HEK293 (cell line): Measurements from ENCODE around the gene LBX2.

Experiments
- CTCF ChIA-PET: fragments of 350-600 bp; formaldehyde crosslinking; extraction: SDS; loops from one replicate; lab custom pipeline; 2021; ENCODE audit warnings: antibody characterized with exemption; lab: Yijun Ruan, JAX
- POLR2A ChIA-PET: fragments of 300-600 bp; formaldehyde crosslinking; extraction: SDS; loops from one replicate; lab custom pipeline; 2020; ENCODE audit warnings: antibody characterized with exemption, inconsistent platforms; lab: Yijun Ruan, JAX
- H3K27ac ChIP-seq: fragments of 200-500 bp; sonication (Bioruptor generic); 2 replicates; pipeline ENCODE4 v1.5.1; 2014; ENCODE audit warnings: low read depth, low read length, control low read depth, inconsistent platforms; ENCODE audit errors: extremely low read depth
- H3K36me3 ChIP-seq, 2 experiments: fragments of 200-500 bp in 1 of 2; sonication (Bioruptor generic) in 1 of 2; 1 replicate in 1 of 2; 2 replicates in 1 of 2; pipeline ENCODE4 v1.5.1; 2014 to 2017; ENCODE audit warnings: inconsistent platforms in 2 of 2, low read length in 2 of 2; ENCODE audit not compliant: control insufficient read depth in 2 of 2, insufficient read depth in 1 of 2
- H3K4me1 ChIP-seq: fragments of 200-500 bp; sonication (Bioruptor generic); 2 replicates; pipeline ENCODE4 v1.5.1; 2014; ENCODE audit warnings: mild to moderate bottlenecking, low read length, inconsistent platforms; ENCODE audit not compliant: control insufficient read depth, insufficient read depth
- H3K4me3 ChIP-seq: 2 replicates; pipeline ENCODE4 v1.5.1; 2011; ENCODE audit warnings: low read depth, mild to moderate bottlenecking, control low read depth, low read length, moderate library complexity
- H3K9me3 ChIP-seq: fragments of 200-500 bp; sonication (Bioruptor generic); 2 replicates; pipeline ENCODE4 v1.5.1; 2014; ENCODE audit warnings: low read depth, low read length, inconsistent platforms; ENCODE audit not compliant: control insufficient read depth, insufficient read depth
- PRDM1 ChIP-seq: fragments of 450-650 bp; formaldehyde crosslinking; IDR thresholded peaks from 2 replicates; pipeline ENCODE4; 2016; ENCODE audit warnings: missing biosample characterization, missing genetic modification characterization
- REPIN1 ChIP-seq: fragments of 450-650 bp; formaldehyde crosslinking; IDR thresholded peaks from 2 replicates; pipeline ENCODE4 v1.5.1; 2017; ENCODE audit warnings: missing biosample characterization, missing genetic modification characterization, low read depth
- SP7 ChIP-seq: fragments of 450-650 bp; formaldehyde crosslinking; IDR thresholded peaks from 2 replicates; pipeline ENCODE4 v1.5.1; 2016; ENCODE audit warnings: missing biosample characterization, missing genetic modification characterization
- TCF7L2 ChIP-seq: IDR thresholded peaks from 2 replicates; pipeline ENCODE4 v1.6.1; 2011; ENCODE audit warnings: low read depth, mild to moderate bottlenecking, inconsistent platforms, low read length, moderate library complexity, borderline replicate concordance
- YY2 ChIP-seq: fragments of 450-650 bp; formaldehyde crosslinking; IDR thresholded peaks from 2 replicates; pipeline ENCODE4 v1.5.1; 2016; ENCODE audit warnings: missing biosample characterization, missing genetic modification characterization
- ZFP3 ChIP-seq: fragments of 450-650 bp; formaldehyde crosslinking; IDR thresholded peaks from 2 replicates; pipeline ENCODE4 v1.5.1; 2016; ENCODE audit warnings: low read depth, missing biosample characterization, missing genetic modification characterization
- ZFP41 ChIP-seq: fragments of 450-650 bp; formaldehyde crosslinking; IDR thresholded peaks from 2 replicates; pipeline ENCODE4 v1.5.1; 2016; ENCODE audit warnings: missing biosample characterization, missing genetic modification characterization, borderline replicate concordance
- ZNF133 ChIP-seq: fragments of 450-650 bp; formaldehyde crosslinking; IDR thresholded peaks from 2 replicates; pipeline ENCODE4 v1.5.1; 2016; ENCODE audit warnings: missing biosample characterization, missing genetic modification characterization
- ZNF146 ChIP-seq: fragments of 450-650 bp; formaldehyde crosslinking; IDR thresholded peaks from 2 replicates; pipeline ENCODE4 v1.5.1; 2016; ENCODE audit warnings: missing biosample characterization, missing genetic modification characterization
- ZNF169 ChIP-seq: fragments of 450-650 bp; formaldehyde crosslinking; IDR thresholded peaks from 2 replicates; pipeline ENCODE4 v1.5.1; 2016; ENCODE audit warnings: missing biosample characterization, missing genetic modification characterization
- ZNF239 ChIP-seq: fragments of 450-650 bp; formaldehyde crosslinking; IDR thresholded peaks from 2 replicates; pipeline ENCODE4 v1.5.1; 2016; ENCODE audit warnings: missing biosample characterization, missing genetic modification characterization
- ZNF302 ChIP-seq: fragments of 450-650 bp; formaldehyde crosslinking; IDR thresholded peaks from 2 replicates; pipeline ENCODE4 v1.5.1; 2016; ENCODE audit warnings: missing biosample characterization, missing genetic modification characterization, low read depth
- ZNF350 ChIP-seq: fragments of 450-650 bp; formaldehyde crosslinking; IDR thresholded peaks from 2 replicates; pipeline ENCODE4 v1.5.0; 2017; ENCODE audit warnings: missing biosample characterization, mild to moderate bottlenecking, missing genetic modification characterization
- ZNF354C ChIP-seq: fragments of 450-650 bp; formaldehyde crosslinking; IDR thresholded peaks from 2 replicates; pipeline ENCODE4 v1.5.1; 2016; ENCODE audit warnings: missing biosample characterization, missing genetic modification characterization, low read depth, borderline replicate concordance
- ZNF404 ChIP-seq: fragments of 450-650 bp; formaldehyde crosslinking; IDR thresholded peaks from 2 replicates; pipeline ENCODE4 v1.5.1; 2017; ENCODE audit warnings: missing biosample characterization, missing genetic modification characterization
- ZNF473 ChIP-seq: fragments of 450-650 bp; formaldehyde crosslinking; IDR thresholded peaks from 2 replicates; pipeline ENCODE4 v1.5.1; 2017; ENCODE audit warnings: missing biosample characterization, missing genetic modification characterization
- ZNF510 ChIP-seq: fragments of 450-650 bp; formaldehyde crosslinking; IDR thresholded peaks from 2 replicates; pipeline ENCODE4 v1.5.1; 2018; ENCODE audit warnings: mild to moderate bottlenecking, missing genetic modification characterization, missing biosample characterization; ENCODE audit not compliant: insufficient replicate concordance
- ZNF521 ChIP-seq: fragments of 450-650 bp; formaldehyde crosslinking; IDR thresholded peaks from 2 replicates; pipeline ENCODE4 v1.5.1; 2017; ENCODE audit warnings: missing biosample characterization, mild to moderate bottlenecking, missing genetic modification characterization
- ZNF549 ChIP-seq: fragments of 450-650 bp; IDR thresholded peaks from 2 replicates; pipeline ENCODE4 v1.5.1; 2018; ENCODE audit warnings: missing biosample characterization, missing genetic modification characterization, mild to moderate bottlenecking, inconsistent platforms, moderate library complexity
- ZNF561 ChIP-seq: fragments of 450-650 bp; IDR thresholded peaks from 2 replicates; pipeline ENCODE4 v1.5.1; 2018; ENCODE audit warnings: missing biosample characterization, missing genetic modification characterization, borderline replicate concordance
- ZNF585B ChIP-seq: fragments of 450-650 bp; formaldehyde crosslinking; IDR thresholded peaks from 2 replicates; pipeline ENCODE4 v1.5.1; 2016; ENCODE audit warnings: missing biosample characterization, missing genetic modification characterization
- ZNF624 ChIP-seq: fragments of 450-650 bp; formaldehyde crosslinking; IDR thresholded peaks from 2 replicates; pipeline ENCODE4 v1.5.1; 2017; ENCODE audit warnings: missing biosample characterization, missing genetic modification characterization
- ZNF629 ChIP-seq: fragments of 450-650 bp; formaldehyde crosslinking; IDR thresholded peaks from 2 replicates; pipeline ENCODE4 v1.5.1; 2017; ENCODE audit warnings: missing biosample characterization, missing genetic modification characterization
- ZNF768 ChIP-seq: fragments of 450-650 bp; formaldehyde crosslinking; IDR thresholded peaks from 2 replicates; pipeline ENCODE4 v1.5.1; 2018; ENCODE audit warnings: missing biosample characterization, mild to moderate bottlenecking, missing genetic modification characterization
- ZNF776 ChIP-seq: fragments of 450-650 bp; formaldehyde crosslinking; IDR thresholded peaks from 2 replicates; pipeline ENCODE4 v1.5.0; 2017; ENCODE audit warnings: missing biosample characterization, missing genetic modification characterization, borderline replicate concordance
- ZNF785 ChIP-seq: fragments of 450-650 bp; formaldehyde crosslinking; IDR thresholded peaks from 2 replicates; pipeline ENCODE4 v1.5.1; 2016; ENCODE audit warnings: missing biosample characterization, missing genetic modification characterization
- TF ChIP-seq, protein P1 (sequence below): fragments of 450-650 bp; formaldehyde crosslinking; IDR thresholded peaks from 2 replicates; pipeline ENCODE4 v1.5.1; 2016; ENCODE audit warnings: missing biosample characterization, missing genetic modification characterization
- TF ChIP-seq, protein P2 (sequence below): fragments of 450-650 bp; formaldehyde crosslinking; IDR thresholded peaks from 2 replicates; pipeline ENCODE4 v1.5.1; 2016; ENCODE audit warnings: missing biosample characterization, missing genetic modification characterization
- TF ChIP-seq, protein P3 (sequence below): fragments of 450-650 bp; formaldehyde crosslinking; IDR thresholded peaks from 2 replicates; pipeline ENCODE4 v1.5.1; 2017; ENCODE audit warnings: missing biosample characterization, missing genetic modification characterization
- TF ChIP-seq, protein P4 (sequence below): fragments of 450-650 bp; formaldehyde crosslinking; IDR thresholded peaks from 2 replicates; pipeline ENCODE4 v1.5.1; 2016; ENCODE audit warnings: missing biosample characterization, missing genetic modification characterization
- TF ChIP-seq, protein P5 (sequence below): fragments of 450-650 bp; formaldehyde crosslinking; IDR thresholded peaks from 2 replicates; pipeline ENCODE4 v1.5.1; 2016; ENCODE audit warnings: missing biosample characterization, missing genetic modification characterization

LBX2 gene

DNA sequence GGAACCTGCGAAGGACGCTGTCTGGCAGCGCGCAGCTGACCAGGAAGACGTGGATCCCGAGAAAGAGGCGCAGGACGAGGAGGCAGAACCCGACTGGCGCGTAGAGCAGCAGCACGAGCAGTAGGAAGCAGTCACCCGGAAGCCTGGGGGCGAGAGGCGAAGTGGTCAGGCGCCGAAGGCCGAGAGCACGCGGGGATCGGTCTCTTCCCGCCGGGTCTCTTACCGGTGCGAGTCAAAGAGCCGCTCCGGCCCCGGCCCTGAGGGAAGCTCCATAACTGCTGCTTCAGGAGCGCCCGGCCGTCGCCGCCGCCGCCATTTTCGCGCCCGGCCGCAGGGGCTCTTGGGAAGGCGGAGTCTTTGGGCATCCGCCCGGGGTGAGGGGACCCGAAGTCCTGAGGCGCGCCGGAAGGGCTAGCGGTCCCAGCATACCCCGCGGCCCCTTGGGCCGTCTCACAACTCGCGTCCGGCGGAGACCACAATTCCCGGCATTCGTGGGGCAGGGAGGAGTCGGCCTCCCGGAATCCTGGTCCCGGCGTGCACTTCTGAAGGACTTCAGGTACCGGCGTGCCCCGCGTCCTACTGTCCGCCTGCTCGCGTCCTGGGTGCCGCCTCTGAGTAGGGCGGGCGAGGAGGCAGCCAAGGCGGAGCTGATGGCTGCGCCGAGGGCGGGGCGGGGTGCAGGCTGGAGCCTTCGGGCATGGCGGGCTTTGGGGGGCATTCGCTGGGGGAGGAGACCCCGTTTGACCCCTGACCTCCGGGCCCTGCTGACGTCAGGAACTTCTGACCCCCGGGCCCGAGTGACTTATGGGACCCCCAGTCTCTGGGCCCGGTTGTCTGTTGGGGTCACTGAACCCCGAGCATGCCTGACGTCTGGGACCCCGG lies 30.2 kb upstream of the LBX2 start, which contains the start of the genes AUP1 and HTRA2:
Gene AUP1, minus strand, starts transcription at position 350 of the 882 bp plus-strand sequence. Its CDS starts 77 bp downstream, at position 273.
Gene HTRA2, plus strand, starts transcription at position 577 of the 882 bp plus-strand sequence. Its CDS starts 74 bp downstream, at position 651.
- ChIA-PET POLR2A (interaction anchor here (0.6 to 2.4 kb wide), 18 partner anchors 8 to 305 kb away, joined by 3 to 18 read pairs (median 6); partner anchors contain the start of genes CCDC142, MRPL53, PCGF1 and TLX2), CTCF (interaction anchor here (0.8 to 1.5 kb wide), 6 partner anchors 20 to 1015 kb away, joined by 3 to 11 read pairs (median 3); partner anchors contain the start of genes CCDC142 and TTC31)
- peak within 1 kb of the TSS; percentile 72 for H3K27ac ChIP-seq
- H3K4me3 ChIP-seq: peak within 1 kb of the TSS; percentile 57
- no peaks in the 10 kb centered on the region for H3K9me3 ChIP-seq
- H3K36me3 ChIP-seq: peaks cover 7 to 74% of the 10 kb centered on the region in 2 experiments; a peak in 1 of 3 replicates
- no peaks in the 10 kb centered on the region; the same call in 1 of the 2 replicates for H3K4me1 ChIP-seq
- TF ChIP-seq, protein P1, sequence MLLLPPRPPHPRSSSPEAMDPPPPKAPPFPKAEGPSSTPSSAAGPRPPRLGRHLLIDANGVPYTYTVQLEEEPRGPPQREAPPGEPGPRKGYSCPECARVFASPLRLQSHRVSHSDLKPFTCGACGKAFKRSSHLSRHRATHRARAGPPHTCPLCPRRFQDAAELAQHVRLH (tag by site-specific recombination): no peak
- TF ChIP-seq ZFP3 (tag by site-specific recombination) (no peak), ZNF350 (tag by site-specific recombination) (no peak), ZNF146 (tag by site-specific recombination) (no peak), ZNF354C (tag by site-specific recombination) (no peak), ZFP41 (no peak), PRDM1 (tag by site-specific recombination) (no peak), ZNF404 (tag by site-specific recombination) (no peak), ZNF776 (tag by site-specific recombination) (no peak), ZNF585B (tag by site-specific recombination) (no peak), ZNF624 (no peak), ZNF768 (tag by site-specific recombination) (no peak), ZNF239 (tag by site-specific recombination) (no peak), ZNF549 (tag by site-specific recombination) (no peak), ZNF561 (tag by site-specific recombination) (no peak), ZNF302 (tag by site-specific recombination) (no peak), REPIN1 (no peak), SP7 (tag by site-specific recombination) (no peak; the same call in none of the 2 replicates), ZNF133 (no peak), ZNF521 (tag by site-specific recombination) (no peak), YY2 (tag by site-specific recombination) (peak; percentile 77), ZNF169 (tag by site-specific recombination) (no peak), ZNF629 (tag by site-specific recombination) (peak; percentile 27; the same call in 1 of the 2 replicates), ZNF785 (tag by site-specific recombination) (no peak), TCF7L2 (no peak), ZNF510 (tag by site-specific recombination) (no peak), ZNF473 (no peak)
- TF ChIP-seq, protein P2, sequence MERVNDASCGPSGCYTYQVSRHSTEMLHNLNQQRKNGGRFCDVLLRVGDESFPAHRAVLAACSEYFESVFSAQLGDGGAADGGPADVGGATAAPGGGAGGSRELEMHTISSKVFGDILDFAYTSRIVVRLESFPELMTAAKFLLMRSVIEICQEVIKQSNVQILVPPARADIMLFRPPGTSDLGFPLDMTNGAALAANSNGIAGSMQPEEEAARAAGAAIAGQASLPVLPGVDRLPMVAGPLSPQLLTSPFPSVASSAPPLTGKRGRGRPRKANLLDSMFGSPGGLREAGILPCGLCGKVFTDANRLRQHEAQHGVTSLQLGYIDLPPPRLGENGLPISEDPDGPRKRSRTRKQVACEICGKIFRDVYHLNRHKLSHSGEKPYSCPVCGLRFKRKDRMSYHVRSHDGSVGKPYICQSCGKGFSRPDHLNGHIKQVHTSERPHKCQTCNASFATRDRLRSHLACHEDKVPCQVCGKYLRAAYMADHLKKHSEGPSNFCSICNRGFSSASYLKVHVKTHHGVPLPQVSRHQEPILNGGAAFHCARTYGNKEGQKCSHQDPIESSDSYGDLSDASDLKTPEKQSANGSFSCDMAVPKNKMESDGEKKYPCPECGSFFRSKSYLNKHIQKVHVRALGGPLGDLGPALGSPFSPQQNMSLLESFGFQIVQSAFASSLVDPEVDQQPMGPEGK: peak; percentile 61
- TF ChIP-seq, protein P3, sequence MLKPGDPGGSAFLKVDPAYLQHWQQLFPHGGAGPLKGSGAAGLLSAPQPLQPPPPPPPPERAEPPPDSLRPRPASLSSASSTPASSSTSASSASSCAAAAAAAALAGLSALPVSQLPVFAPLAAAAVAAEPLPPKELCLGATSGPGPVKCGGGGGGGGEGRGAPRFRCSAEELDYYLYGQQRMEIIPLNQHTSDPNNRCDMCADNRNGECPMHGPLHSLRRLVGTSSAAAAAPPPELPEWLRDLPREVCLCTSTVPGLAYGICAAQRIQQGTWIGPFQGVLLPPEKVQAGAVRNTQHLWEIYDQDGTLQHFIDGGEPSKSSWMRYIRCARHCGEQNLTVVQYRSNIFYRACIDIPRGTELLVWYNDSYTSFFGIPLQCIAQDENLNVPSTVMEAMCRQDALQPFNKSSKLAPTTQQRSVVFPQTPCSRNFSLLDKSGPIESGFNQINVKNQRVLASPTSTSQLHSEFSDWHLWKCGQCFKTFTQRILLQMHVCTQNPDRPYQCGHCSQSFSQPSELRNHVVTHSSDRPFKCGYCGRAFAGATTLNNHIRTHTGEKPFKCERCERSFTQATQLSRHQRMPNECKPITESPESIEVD: no peak
- TF ChIP-seq, protein P4, sequence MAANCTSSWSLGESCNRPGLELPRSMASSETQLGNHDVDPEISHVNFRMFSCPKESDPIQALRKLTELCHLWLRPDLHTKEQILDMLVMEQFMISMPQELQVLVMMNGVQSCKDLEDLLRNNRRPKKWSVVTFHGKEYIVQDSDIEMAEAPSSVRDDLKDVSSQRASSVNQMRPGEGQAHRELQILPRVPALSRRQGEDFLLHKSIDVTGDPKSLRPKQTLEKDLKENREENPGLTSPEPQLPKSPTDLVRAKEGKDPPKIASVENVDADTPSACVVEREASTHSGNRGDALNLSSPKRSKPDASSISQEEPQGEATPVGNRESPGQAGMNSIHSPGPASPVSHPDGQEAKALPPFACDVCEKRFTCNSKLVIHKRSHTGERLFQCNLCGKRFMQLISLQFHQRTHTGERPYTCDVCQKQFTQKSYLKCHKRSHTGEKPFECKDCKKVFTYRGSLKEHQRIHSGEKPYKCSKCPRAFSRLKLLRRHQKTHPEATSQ (tag by site-specific recombination): no peak
- TF ChIP-seq, protein P5, sequence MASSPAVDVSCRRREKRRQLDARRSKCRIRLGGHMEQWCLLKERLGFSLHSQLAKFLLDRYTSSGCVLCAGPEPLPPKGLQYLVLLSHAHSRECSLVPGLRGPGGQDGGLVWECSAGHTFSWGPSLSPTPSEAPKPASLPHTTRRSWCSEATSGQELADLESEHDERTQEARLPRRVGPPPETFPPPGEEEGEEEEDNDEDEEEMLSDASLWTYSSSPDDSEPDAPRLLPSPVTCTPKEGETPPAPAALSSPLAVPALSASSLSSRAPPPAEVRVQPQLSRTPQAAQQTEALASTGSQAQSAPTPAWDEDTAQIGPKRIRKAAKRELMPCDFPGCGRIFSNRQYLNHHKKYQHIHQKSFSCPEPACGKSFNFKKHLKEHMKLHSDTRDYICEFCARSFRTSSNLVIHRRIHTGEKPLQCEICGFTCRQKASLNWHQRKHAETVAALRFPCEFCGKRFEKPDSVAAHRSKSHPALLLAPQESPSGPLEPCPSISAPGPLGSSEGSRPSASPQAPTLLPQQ (tag by site-specific recombination): no peak
